Activated T-helper 2 cell treated with anti-CD3 and anti-CD28 coated beads, Interferon-gamma antibody, Interleukin-2, Interleukin-4, amounts not matched to agents 10 μg/mL and 5 μg/mL and 100 μg/mL, durations not matched to agents 14 hours and 24 hours and 36 hours (primary cell): ENCODE measurements around the gene MRLN. TPM values are rescaled to one million over a fixed set of nuclear protein-coding genes. Genes with fewer than 3 reads are reported as not detected.

ENCODE experiments used
- DNase-seq: peaks from one replicate; pipeline ENCODE4 v3.0.0; 2021; ENCODE audit warnings: low spot score
- H3K27ac Mint-ChIP-seq: one replicate; pipeline ENCODE4 v1.8.0; 2021; ENCODE audit warnings: mixed read lengths
- H3K27me3 Mint-ChIP-seq: one replicate; pipeline ENCODE4 v1.8.0; 2021; ENCODE audit warnings: low read depth, mixed read lengths
- H3K36me3 Mint-ChIP-seq: one replicate; pipeline ENCODE4 v1.8.0; 2021; ENCODE audit warnings: low read depth, mixed read lengths
- H3K4me1 Mint-ChIP-seq: one replicate; pipeline ENCODE4 v1.8.0; 2021; ENCODE audit warnings: low read depth, mixed read lengths
- H3K4me3 Mint-ChIP-seq: one replicate; pipeline ENCODE4 v1.8.0; 2021; ENCODE audit warnings: low read depth, mild to moderate bottlenecking, moderate library complexity, mixed read lengths
- H3K9me3 Mint-ChIP-seq: one replicate; pipeline ENCODE4 v1.8.0; 2021; ENCODE audit warnings: mixed read lengths
- intact Hi-C: fragments of 100-400 bp; cut with micrococcal nuclease; formaldehyde crosslinking; loops from one replicate; pipeline ENCODE4 v1.15.1; 2023
- total RNA-seq: library from RNA; stranded (reverse); gene quantifications from 2 replicates; pipeline ENCODE4 v1.2.3, GENCODE V29; 2022

The MRLN gene
- total RNA-seq, 1 donor from 2014 or later, result not detected

DNA sequence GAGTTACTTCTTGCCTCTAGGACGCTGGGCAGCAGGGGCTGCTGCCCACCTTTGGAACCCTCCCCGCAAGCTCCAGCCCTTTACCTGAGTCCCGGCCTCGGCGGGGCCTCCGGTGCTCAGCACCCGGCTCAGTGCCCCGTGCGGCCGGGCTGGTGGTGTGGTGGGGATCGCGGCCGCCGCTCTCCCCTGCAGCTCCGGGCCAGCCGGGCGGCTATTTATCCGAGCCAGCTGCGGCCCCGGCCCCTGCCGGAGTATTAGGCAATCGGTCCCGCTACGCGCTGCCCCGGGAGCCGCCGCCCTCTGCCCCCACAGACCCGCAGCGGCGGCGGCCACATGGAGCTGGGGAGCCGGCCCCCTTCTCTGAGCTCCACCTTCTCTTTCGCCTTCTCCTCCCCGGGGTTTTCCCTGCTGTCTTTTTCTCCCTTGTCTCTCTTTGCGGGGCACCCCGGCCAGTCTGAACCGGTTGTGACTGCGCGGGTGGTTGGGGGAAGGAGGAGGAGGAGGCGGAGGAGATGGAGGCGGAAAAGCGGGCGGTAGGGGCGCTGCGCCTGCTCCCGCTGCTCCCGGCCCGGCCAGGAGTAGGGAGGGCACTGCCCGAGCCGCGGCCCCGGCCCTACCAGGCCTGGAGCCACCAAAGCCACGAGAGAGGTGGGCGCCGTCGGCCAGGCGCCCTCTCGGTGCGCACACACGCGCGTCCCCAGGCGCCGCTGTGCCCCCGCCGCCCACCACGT is 43.7 kb downstream of the MRLN start, which contains the start of gene SLC16A9:
SLC16A9 (minus strand) TSS at position 456 of the 731 bp plus-strand sequence. CDS start 25,559 bp downstream, outside the sequence.
- H3K9me3 Mint-ChIP-seq, result no peaks in the 10 kb centered on the region
- no peaks in the 10 kb centered on the region for H3K36me3 Mint-ChIP-seq
- DNase-seq, result peak; percentile 52
- peak within 1 kb of the TSS; percentile 24 for H3K27ac Mint-ChIP-seq
- intact Hi-C loops, result loop anchor here (2.0 to 10.0 kb wide), 2 partner anchors 95 to 197 kb away; partner anchors contain the start of gene CCDC6
- H3K27me3 Mint-ChIP-seq, result peaks cover 62% of the 10 kb centered on the region
- peak within 1 kb of the TSS; percentile 73 for H3K4me3 Mint-ChIP-seq
- peaks cover 3% of the 10 kb centered on the region for H3K4me1 Mint-ChIP-seq

DNA sequence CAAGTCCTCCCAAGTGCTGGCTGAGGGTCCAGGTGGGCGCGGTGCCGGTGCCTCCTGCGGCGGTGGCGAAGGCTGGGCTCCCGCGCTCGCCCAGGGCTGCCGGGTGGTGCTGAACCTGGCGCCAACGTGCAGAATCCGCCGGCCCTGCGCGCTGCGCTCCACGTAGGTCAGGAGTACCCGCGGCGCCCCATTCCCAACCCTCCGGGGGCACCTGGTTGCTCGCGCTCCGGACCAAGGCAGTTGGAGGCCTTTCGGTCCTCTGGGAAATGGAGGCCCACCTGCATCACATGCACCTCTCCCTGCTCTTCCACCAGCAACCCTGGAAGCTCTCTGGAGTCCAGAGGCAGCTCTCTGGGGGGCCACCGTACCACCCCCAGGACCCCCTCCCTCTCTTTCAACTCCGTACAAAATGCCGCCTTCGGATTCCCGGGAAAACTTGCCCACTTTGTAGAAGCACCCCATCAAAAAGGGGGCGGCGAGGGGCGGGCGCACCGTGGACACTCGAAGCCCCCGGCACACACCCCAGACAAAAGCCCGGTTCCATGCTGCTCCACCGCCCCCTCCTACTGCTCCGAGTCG is 44.4 kb downstream of the MRLN start:
- no peaks in the 10 kb centered on the region for H3K9me3 Mint-ChIP-seq
- no peak for DNase-seq
- H3K27ac Mint-ChIP-seq, result no peak overlapping the region

DNA sequence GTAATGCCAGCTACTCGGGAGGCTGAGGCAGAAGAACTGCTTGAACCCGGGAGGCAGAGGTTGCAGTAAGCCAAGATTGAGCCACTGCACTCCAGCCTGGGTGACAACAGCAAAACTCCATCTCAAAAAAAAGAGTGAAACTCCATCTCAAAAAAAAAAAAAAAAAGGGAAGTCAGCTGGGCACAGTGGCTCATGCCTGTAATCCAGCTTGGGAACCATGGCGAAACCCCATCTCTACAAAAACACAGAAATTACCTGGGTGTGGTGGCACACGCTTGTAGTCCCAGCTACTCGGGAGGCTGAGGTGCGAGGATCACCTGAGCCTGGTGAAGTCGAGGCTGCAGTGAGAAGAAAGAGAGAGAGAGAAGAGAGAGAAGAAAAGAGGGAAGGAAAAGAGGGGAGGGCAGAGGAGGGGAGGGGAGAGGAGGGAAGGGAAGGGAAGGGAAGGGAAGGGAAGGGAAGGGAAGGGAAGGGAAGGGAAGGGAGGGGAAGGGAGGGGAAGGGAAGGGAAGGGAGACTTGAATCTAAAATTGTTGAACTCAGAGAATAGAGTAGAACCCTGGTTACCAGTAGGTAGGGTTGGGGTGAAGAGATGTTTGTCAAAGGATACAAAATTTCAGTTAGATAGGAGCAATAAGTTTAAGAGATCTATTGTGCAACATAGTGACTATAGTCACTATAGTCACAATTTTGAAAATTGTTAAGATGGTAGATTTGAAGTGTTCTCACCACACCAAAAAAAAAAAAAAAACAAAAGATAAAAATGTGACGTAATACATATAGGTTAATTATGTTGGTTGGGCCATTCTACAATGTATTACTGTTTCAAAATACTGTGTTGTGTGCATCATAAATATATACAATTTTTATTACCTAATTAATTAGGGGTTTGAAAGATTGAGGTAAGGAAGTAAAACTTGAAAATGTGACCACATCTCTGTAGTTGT is 46.1 kb downstream of the MRLN start:
- H3K27ac Mint-ChIP-seq, result no peak overlapping the region
- no peak for DNase-seq
- H3K4me3 Mint-ChIP-seq, result no peak overlapping the region
- H3K36me3 Mint-ChIP-seq, result no peaks in the 10 kb centered on the region
- peaks cover 42% of the 10 kb centered on the region for H3K27me3 Mint-ChIP-seq
- no peaks in the 10 kb centered on the region for H3K9me3 Mint-ChIP-seq
- intact Hi-C loops, result loop anchor here (10.0 kb wide), 1 partner anchor 98 kb away; no protein-coding TSS in a partner anchor
- peaks cover 3% of the 10 kb centered on the region for H3K4me1 Mint-ChIP-seq

More for the DNA sequence above, 44.4 kb downstream of the MRLN start:
- Mint-ChIP-seq H3K4me1 (peaks cover 3% of the 10 kb centered on the region), H3K27me3 (peaks cover 57% of the 10 kb centered on the region), H3K4me3 (peak overlapping the region; percentile 72), H3K36me3 (no peaks in the 10 kb centered on the region)
- intact Hi-C loops, result loop anchor here (2.0 to 10.0 kb wide), 2 partner anchors 96 to 198 kb away; partner anchors contain the start of gene CCDC6

- no peak overlapping the region for H3K4me3 Mint-ChIP-seq
- intact Hi-C loops, result loop anchor here (10.0 kb wide), 1 partner anchor 99 kb away; no protein-coding TSS in a partner anchor
- no peaks in the 10 kb centered on the region for H3K9me3 Mint-ChIP-seq
- H3K4me1 Mint-ChIP-seq, result peaks cover 3% of the 10 kb centered on the region
- no peak overlapping the region for H3K27ac Mint-ChIP-seq
- DNase-seq, result no peak
- H3K36me3 Mint-ChIP-seq, result no peaks in the 10 kb centered on the region
- peaks cover 39% of the 10 kb centered on the region for H3K27me3 Mint-ChIP-seq
Measured at GRCh38 chr10:59705931-59706330, 47.3 kb downstream of the MRLN start.

DNA sequence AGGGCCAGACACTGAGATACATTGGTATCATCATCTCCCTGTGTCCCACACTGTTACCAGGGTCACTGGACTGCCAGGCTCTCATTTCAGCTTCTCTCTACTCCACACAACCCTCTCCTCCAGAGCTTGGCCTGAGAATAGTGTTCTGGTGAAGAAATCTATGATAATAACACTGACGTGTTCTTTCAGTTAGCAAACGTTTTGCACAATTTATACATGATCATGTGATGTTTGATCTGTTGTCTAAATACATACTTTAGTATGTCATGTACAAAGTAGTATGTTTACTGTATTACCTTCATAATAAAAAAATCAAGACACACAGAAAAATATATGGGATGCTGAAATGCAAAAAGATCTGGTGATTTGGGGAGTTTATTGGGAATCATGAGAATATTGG is 48.6 kb downstream of the MRLN start:
- intact Hi-C loops, result loop anchor here (10.0 kb wide), 1 partner anchor 100 kb away; no protein-coding TSS in a partner anchor
- Mint-ChIP-seq H3K4me3 (no peak overlapping the region), H3K27ac (no peak overlapping the region), H3K4me1 (no peaks in the 10 kb centered on the region), H3K27me3 (peaks cover 38% of the 10 kb centered on the region), H3K9me3 (no peaks in the 10 kb centered on the region), H3K36me3 (no peaks in the 10 kb centered on the region)
- DNase-seq, result no peak

DNA sequence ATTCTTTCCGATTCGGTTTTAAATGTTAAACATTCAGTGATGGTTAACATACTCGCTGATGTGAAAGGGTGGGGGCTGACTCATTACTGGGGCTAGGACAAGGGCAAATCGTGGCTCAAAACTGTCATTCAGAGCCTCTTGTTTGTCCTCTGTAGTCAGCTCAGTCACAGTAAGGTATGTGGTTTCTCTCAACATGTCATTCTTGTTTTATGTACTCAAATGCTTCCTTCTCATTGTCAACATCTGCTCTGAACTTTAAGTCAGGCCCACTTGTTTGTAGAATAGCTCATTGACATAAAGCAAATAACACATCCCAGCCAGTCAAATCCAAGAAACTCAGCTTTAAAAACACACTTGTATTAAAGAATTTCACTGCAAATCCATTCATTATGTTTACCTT is 50.9 kb downstream of the MRLN start:
- intact Hi-C loops, result loop anchor here (10.0 kb wide), 1 partner anchor 102 kb away; no protein-coding TSS in a partner anchor
- Mint-ChIP-seq H3K4me1 (no peaks in the 10 kb centered on the region), H3K27ac (no peak overlapping the region), H3K36me3 (no peaks in the 10 kb centered on the region), H3K9me3 (no peaks in the 10 kb centered on the region), H3K4me3 (no peak overlapping the region), H3K27me3 (peaks cover 36% of the 10 kb centered on the region)
- DNase-seq, result no peak

DNA sequence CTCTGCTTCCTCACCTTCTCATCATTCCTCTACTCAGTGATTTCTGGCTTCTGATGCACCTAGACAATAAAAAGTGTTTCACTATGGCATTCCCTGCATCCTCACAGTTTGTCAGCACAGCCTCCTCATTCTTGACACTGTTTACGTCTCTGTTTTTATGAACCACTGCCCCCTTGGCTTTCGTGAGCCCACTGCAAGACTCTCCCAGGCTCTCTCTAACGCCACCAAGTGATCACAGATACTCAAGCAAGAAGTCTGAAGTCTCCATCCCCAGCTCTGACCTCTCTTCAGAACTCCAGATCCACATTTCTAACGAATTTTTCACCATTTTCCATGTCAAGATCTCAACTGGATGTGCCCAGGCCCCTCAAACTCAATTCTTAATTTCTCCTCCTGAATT is 52.5 kb downstream of the MRLN start:
- no peaks in the 10 kb centered on the region for H3K9me3 Mint-ChIP-seq
- DNase-seq, result no peak
- H3K4me1 Mint-ChIP-seq, result no peaks in the 10 kb centered on the region
- no peak overlapping the region for H3K4me3 Mint-ChIP-seq
- intact Hi-C loops, result loop anchor here (10.0 kb wide), 1 partner anchor 104 kb away; no protein-coding TSS in a partner anchor
- peaks cover 28% of the 10 kb centered on the region for H3K27me3 Mint-ChIP-seq
- no peak overlapping the region for H3K27ac Mint-ChIP-seq
- H3K36me3 Mint-ChIP-seq, result no peaks in the 10 kb centered on the region

- Mint-ChIP-seq H3K27ac (no peak overlapping the region), H3K9me3 (no peaks in the 10 kb centered on the region), H3K27me3 (peaks cover 27% of the 10 kb centered on the region), H3K4me3 (no peak overlapping the region), H3K4me1 (no peaks in the 10 kb centered on the region), H3K36me3 (no peaks in the 10 kb centered on the region)
- DNase-seq, result no peak
- intact Hi-C loops, result no loop called here
Measured at GRCh38 chr10:59698326-59698725, 54.9 kb downstream of the MRLN start.

GRCh38 chr10:59695637-59696036 is 57.6 kb downstream of the MRLN start:
- intact Hi-C loops, result no loop called here

GRCh38 chr10:59694936-59695335 is 58.3 kb downstream of the MRLN start:
- Mint-ChIP-seq H3K9me3 (no peaks in the 10 kb centered on the region), H3K27ac (no peak overlapping the region), H3K27me3 (peaks cover 15% of the 10 kb centered on the region), H3K36me3 (no peaks in the 10 kb centered on the region), H3K4me1 (no peaks in the 10 kb centered on the region), H3K4me3 (no peak overlapping the region)
- DNase-seq, result no peak
- intact Hi-C loops, result no loop called here

More at GRCh38 chr10:59695637-59696036, 57.6 kb downstream of the MRLN start:
- DNase-seq, result no peak
- H3K4me1 Mint-ChIP-seq, result no peaks in the 10 kb centered on the region
- no peak overlapping the region for H3K4me3 Mint-ChIP-seq
- no peaks in the 10 kb centered on the region for H3K36me3 Mint-ChIP-seq
- peaks cover 18% of the 10 kb centered on the region for H3K27me3 Mint-ChIP-seq
- H3K9me3 Mint-ChIP-seq, result no peaks in the 10 kb centered on the region
- H3K27ac Mint-ChIP-seq, result no peak overlapping the region

DNA sequence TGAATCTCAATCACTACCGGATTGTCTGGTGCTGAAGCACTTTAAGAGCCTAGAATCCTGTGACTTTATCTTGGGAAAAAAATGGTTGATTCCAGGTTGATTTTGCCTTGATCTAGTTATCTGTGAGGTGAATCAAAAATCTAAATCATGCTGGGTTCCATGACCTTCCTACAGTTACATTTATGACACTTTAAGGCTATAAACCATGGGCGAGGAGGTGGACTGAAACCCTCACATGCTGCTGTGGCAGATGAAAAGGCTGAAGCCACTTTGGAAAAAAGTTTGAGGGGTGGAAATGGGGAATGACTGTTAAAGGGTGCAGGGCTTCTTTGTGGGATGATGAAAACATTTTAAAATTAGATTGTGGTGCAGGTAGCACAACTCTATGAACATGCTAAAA is 61.1 kb downstream of the MRLN start:
- no peak for DNase-seq
- no peaks in the 10 kb centered on the region for H3K36me3 Mint-ChIP-seq
- H3K27ac Mint-ChIP-seq, result no peak overlapping the region
- no peaks in the 10 kb centered on the region for H3K4me1 Mint-ChIP-seq
- peaks cover 5% of the 10 kb centered on the region for H3K27me3 Mint-ChIP-seq
- no peaks in the 10 kb centered on the region for H3K9me3 Mint-ChIP-seq
- H3K4me3 Mint-ChIP-seq, result no peak overlapping the region
- intact Hi-C loops, result no loop called here

DNA sequence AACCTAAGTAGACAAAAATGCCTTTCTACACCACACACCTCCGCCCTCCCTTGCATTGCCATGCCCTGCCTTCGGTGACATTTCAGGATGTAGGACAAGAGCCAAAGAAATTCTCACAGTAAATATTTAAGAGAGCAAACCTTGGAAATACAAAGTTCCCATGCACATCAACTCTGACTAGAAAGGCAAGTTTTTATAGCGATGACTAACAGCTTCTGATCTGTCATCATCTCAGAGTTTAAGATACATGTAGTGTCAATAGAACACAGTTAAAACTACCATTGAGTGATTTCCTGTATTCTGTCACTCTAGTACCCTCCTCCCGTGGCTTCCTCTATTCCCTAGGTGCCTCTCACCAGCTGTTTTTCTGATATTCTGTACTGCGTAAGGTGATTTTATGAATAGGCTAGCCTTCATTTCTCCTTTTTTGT is 64.3 kb downstream of the MRLN start:
- H3K36me3 Mint-ChIP-seq, result no peaks in the 10 kb centered on the region
- H3K4me1 Mint-ChIP-seq, result no peaks in the 10 kb centered on the region
- H3K27me3 Mint-ChIP-seq, result peaks cover 7% of the 10 kb centered on the region
- H3K27ac Mint-ChIP-seq, result no peak overlapping the region
- intact Hi-C loops, result no loop called here
- DNase-seq, result no peak
- H3K4me3 Mint-ChIP-seq, result no peak overlapping the region
- no peaks in the 10 kb centered on the region for H3K9me3 Mint-ChIP-seq
